B cell (primary cell): Measurements from ENCODE around the gene ZNF521. TPM values are rescaled to one million over a fixed set of nuclear protein-coding genes. Genes with fewer than 3 reads are reported as not detected.

Source experiments
- ATAC-seq: fragments of 200-7000 bp; cut with Tn5 transposase; one replicate; pipeline ENCODE4 v1.10.0; 2021; ENCODE audit warnings: low read depth, mild to moderate bottlenecking, moderate number of reproducible peaks, moderate library complexity
- CTCF ChIA-PET: fragments of 350-600 bp; sonication (Branson Sonifier 250); formaldehyde crosslinking; loops from one replicate; lab custom pipeline; 2021; ENCODE audit warnings: antibody characterized with exemption, inconsistent platforms; lab: Charles Lee
- POLR2A ChIA-PET: fragments of 350-600 bp; sonication (Branson Sonifier 250); formaldehyde crosslinking; loops from one replicate; lab custom pipeline; 2021; ENCODE audit warnings: antibody characterized with exemption; lab: Charles Lee
- DNase-seq: peaks from one replicate; pipeline ENCODE4 v3.0.0; 2013
- H2AFZ ChIP-seq: 2 replicates; pipeline ENCODE4 v1.6.1; 2012; ENCODE audit warnings: mild to moderate bottlenecking, low read depth, low read length; ENCODE audit not compliant: insufficient read depth, poor library complexity, severe bottlenecking
- H3K27ac ChIP-seq, 2 donors: 1 replicate in 1 of 2; 2 replicates in 1 of 2; pipeline ENCODE4 v1.5.1; 2012 to 2013; ENCODE audit warnings: low read length in 2 of 2, mild to moderate bottlenecking in 2 of 2, moderate library complexity in 1 of 2
- H3K27me3 ChIP-seq, 4 experiments: fragments of 200-600 bp in 1 of 4; sonication (generic) in 1 of 4; replicated peaks in 1 of 4; 1 replicate in 2 of 4; 2 replicates in 2 of 4; pipeline versions ENCODE4 v1.6.1 to v1.7.0; 2013 to 2016; ENCODE audit warnings: low read length in 3 of 4, mild to moderate bottlenecking in 2 of 4, mixed read lengths in 1 of 4, moderate library complexity in 1 of 4; ENCODE audit not compliant: insufficient read depth in 4 of 4, control insufficient read depth in 3 of 4; ENCODE audit errors: control extremely low read depth in 1 of 4
- H3K36me3 ChIP-seq, 2 experiments: replicated peaks in 1 of 2; 1 replicate in 1 of 2; 2 replicates in 1 of 2; pipeline versions ENCODE4 v1.6.1 to v1.7.1; 2013; ENCODE audit warnings: low read length in 1 of 2; ENCODE audit not compliant: insufficient read depth in 2 of 2, control insufficient read depth in 1 of 2; ENCODE audit errors: control extremely low read depth in 1 of 2, extremely low read depth in 1 of 2
- H3K4me1 ChIP-seq, 2 donors: fragments of 200-600 bp in 1 of 2; sonication (generic) in 1 of 2; 1 replicate in 1 of 2; 2 replicates in 1 of 2; pipeline versions ENCODE4 v1.5.1 to v1.6.1; 2013 to 2017; ENCODE audit warnings: low read length in 2 of 2; ENCODE audit not compliant: control insufficient read depth in 2 of 2, insufficient read depth in 2 of 2
- H3K4me2 ChIP-seq: replicated peaks from 2 replicates; pipeline ENCODE3; 2012; ENCODE audit warnings: mild to moderate bottlenecking, low read depth, low read length; ENCODE audit not compliant: poor library complexity, severe bottlenecking
- H3K4me3 ChIP-seq, 5 experiments: fragments of 200-600 bp in 1 of 5; sonication (generic) in 1 of 5; 1 replicate in 3 of 5; 2 replicates in 2 of 5; pipeline versions ENCODE4 v1.5.1 to v1.7.0; 2011 to 2016; ENCODE audit warnings: low read length in 4 of 5, mild to moderate bottlenecking in 4 of 5, low read depth in 2 of 5, control low read depth in 1 of 5, moderate library complexity in 1 of 5; ENCODE audit not compliant: insufficient read depth in 1 of 5; ENCODE audit errors: control extremely low read depth in 1 of 5, extremely low read depth in 1 of 5
- H3K79me2 ChIP-seq: fragments of 200-600 bp; sonication (generic); one replicate; pipeline ENCODE4 v1.6.0; 2016; ENCODE audit warnings: low read length; ENCODE audit not compliant: control insufficient read depth, insufficient read depth
- H3K9ac ChIP-seq: fragments of 200-600 bp; sonication (generic); 2 replicates; pipeline ENCODE4 v1.6.1; 2017; ENCODE audit warnings: mild to moderate bottlenecking, low read length, moderate library complexity
- H3K9me3 ChIP-seq, 3 donors: one replicate each; pipeline versions ENCODE4 v1.6.1 to v1.7.1; 2013; ENCODE audit warnings: low read length in 2 of 3; ENCODE audit not compliant: control insufficient read depth in 2 of 3, insufficient read depth in 1 of 3; ENCODE audit errors: control extremely low read depth in 1 of 3
- H4K20me1 ChIP-seq: 2 replicates; pipeline ENCODE4 v1.6.0; 2012; ENCODE audit warnings: mild to moderate bottlenecking, low read length; ENCODE audit not compliant: insufficient read depth, control insufficient read depth, poor library complexity, severe bottlenecking
- H3K27ac Mint-ChIP-seq: one replicate; pipeline ENCODE4 v1.8.0; 2021; ENCODE audit warnings: mixed read lengths
- H3K27me3 Mint-ChIP-seq: one replicate; pipeline ENCODE4 v1.8.0; 2021; ENCODE audit warnings: mixed read lengths
- H3K4me1 Mint-ChIP-seq: one replicate; pipeline ENCODE4 v1.8.0; 2021; ENCODE audit warnings: mixed read lengths
- H3K4me3 Mint-ChIP-seq: one replicate; pipeline ENCODE4 v1.8.0; 2021; ENCODE audit warnings: mixed read lengths
- H3K9me3 Mint-ChIP-seq: one replicate; pipeline ENCODE4 v1.8.0; 2022; ENCODE audit warnings: mixed read lengths; ENCODE audit not compliant: insufficient read depth
- CTCF ChIP-seq: fragments of 200-600 bp; IDR thresholded peaks from one replicate; pipeline ENCODE4 v1.8.0; 2022; ENCODE audit warnings: antibody characterized with exemption, mild to moderate bottlenecking
- EZH2 ChIP-seq: IDR thresholded peaks from 2 replicates; pipeline ENCODE4 v1.6.1; 2012; ENCODE audit warnings: borderline replicate concordance, low read depth, mild to moderate bottlenecking, moderate library complexity, low read length; ENCODE audit not compliant: insufficient read depth, poor library complexity, severe bottlenecking
- WGBS: methylation state at CpG from one replicate; pipeline ENCODE4 v1.1.5; 2013; ENCODE audit warnings: missing lambda C conversion rate; ENCODE audit not compliant: insufficient coverage; 5-methylcytosine and 5-hydroxymethylcytosine counted together
- intact Hi-C: fragments of 100-400 bp; cut with micrococcal nuclease; formaldehyde crosslinking; loops from one replicate; pipeline ENCODE4 v1.10.0; 2022
- polyA plus RNA-seq: library from polyadenylated mRNA; depleted of rRNA; stranded (reverse); fragments of >200 nt; gene quantifications from 2 replicates; pipeline ENCODE4 v1.2.3, GENCODE V29; 2012
- total RNA-seq, 2 donors: library from RNA; stranded (reverse); fragments of 120-200 nt in 1 of 2; gene quantifications; 1 replicate in 1 of 2; 2 replicates in 1 of 2; pipeline versions ENCODE4 v1.2.3 to v1.2.4, GENCODE V29; 2013 to 2022

Gene ZNF521
- total and polyA plus RNA-seq, 2 donors (not counting 1 experiment from before 2014, with no cell fraction given): 0.04 to 9.0 TPM

GRCh38 chr18:25250474-25250851, 101.5 kb downstream of the ZNF521 start:
- no peaks in the 10 kb centered on the region for H3K9me3 ChIP-seq
- no peak overlapping the region for H2AFZ ChIP-seq
- no CpG with 5 or more reads among the region's 3 CpGs for WGBS
- no peak for TF ChIP-seq EZH2
- TF ChIP-seq CTCF: no peak
- no peaks in the 10 kb centered on the region for H3K4me1 ChIP-seq
- ChIA-PET CTCF (no interaction called here), POLR2A (no interaction called here)
- Mint-ChIP-seq H3K4me3 (no peak overlapping the region), H3K9me3 (no peaks in the 10 kb centered on the region), H3K4me1 (no peaks in the 10 kb centered on the region), H3K27me3 (peaks cover 10% of the 10 kb centered on the region), H3K27ac (no peak overlapping the region)
- H3K79me2 ChIP-seq: no peaks in the 10 kb centered on the region
- no peak for ATAC-seq
- H4K20me1 ChIP-seq: no peaks in the 10 kb centered on the region
- H3K9ac ChIP-seq: no peak overlapping the region
- H3K27ac ChIP-seq: no peak overlapping the region
- H3K4me3 ChIP-seq: no peak overlapping the region
- H3K36me3 ChIP-seq: no peaks in the 10 kb centered on the region
- no peak overlapping the region for H3K4me2 ChIP-seq
- intact Hi-C loops: no loop called here
- no peak for DNase-seq
- no peaks in the 10 kb centered on the region for H3K27me3 ChIP-seq

GRCh38 chr18:25248755-25249154, 103.2 kb downstream of the ZNF521 start:
- Mint-ChIP-seq H3K27me3 (peaks cover 3% of the 10 kb centered on the region), H3K4me1 (no peaks in the 10 kb centered on the region), H3K9me3 (no peaks in the 10 kb centered on the region), H3K4me3 (no peak overlapping the region), H3K27ac (no peak overlapping the region)
- DNase-seq (no peak), ATAC-seq (no peak)
- Histone ChIP-seq H3K9ac (no peak overlapping the region), H3K9me3 (no peaks in the 10 kb centered on the region), H3K79me2 (no peaks in the 10 kb centered on the region), H3K4me1 (no peaks in the 10 kb centered on the region), H3K4me3 (no peak overlapping the region), H2AFZ (no peak overlapping the region), H3K27me3 (no peaks in the 10 kb centered on the region), H4K20me1 (no peaks in the 10 kb centered on the region), H3K27ac (no peak overlapping the region), H3K36me3 (no peaks in the 10 kb centered on the region), H3K4me2 (no peak overlapping the region)
- 100% methylated on average over 1 of the region's 2 CpGs for WGBS
- CTCF ChIA-PET: no interaction called here
- intact Hi-C loops: no loop called here
- POLR2A ChIA-PET: no interaction called here
- no peak for TF ChIP-seq CTCF
- no peak for TF ChIP-seq EZH2
